DND-41 (cell line): Measurements from ENCODE around the gene HOXB4.

Experiments
- EZH2 ChIP-seq: IDR thresholded peaks from 3 replicates; pipeline ENCODE4 v1.6.1; 2012; ENCODE audit warnings: borderline replicate concordance, low read depth, mild to moderate bottlenecking, moderate library complexity, low read length, inconsistent platforms; ENCODE audit not compliant: severe bottlenecking
- TF ChIP-seq, protein P1 (sequence below): IDR thresholded peaks from 2 replicates; pipeline ENCODE4 v1.5.1; 2012; ENCODE audit warnings: borderline replicate concordance, low read length, moderate library complexity, mild to moderate bottlenecking; ENCODE audit not compliant: poor library complexity, severe bottlenecking; ENCODE audit errors: extremely low read depth

GRCh38 chr17:48610282-48611211, 32.4 kb upstream of the HOXB4 start, which contains the start of gene HOXB7:
- TF ChIP-seq, protein P1, sequence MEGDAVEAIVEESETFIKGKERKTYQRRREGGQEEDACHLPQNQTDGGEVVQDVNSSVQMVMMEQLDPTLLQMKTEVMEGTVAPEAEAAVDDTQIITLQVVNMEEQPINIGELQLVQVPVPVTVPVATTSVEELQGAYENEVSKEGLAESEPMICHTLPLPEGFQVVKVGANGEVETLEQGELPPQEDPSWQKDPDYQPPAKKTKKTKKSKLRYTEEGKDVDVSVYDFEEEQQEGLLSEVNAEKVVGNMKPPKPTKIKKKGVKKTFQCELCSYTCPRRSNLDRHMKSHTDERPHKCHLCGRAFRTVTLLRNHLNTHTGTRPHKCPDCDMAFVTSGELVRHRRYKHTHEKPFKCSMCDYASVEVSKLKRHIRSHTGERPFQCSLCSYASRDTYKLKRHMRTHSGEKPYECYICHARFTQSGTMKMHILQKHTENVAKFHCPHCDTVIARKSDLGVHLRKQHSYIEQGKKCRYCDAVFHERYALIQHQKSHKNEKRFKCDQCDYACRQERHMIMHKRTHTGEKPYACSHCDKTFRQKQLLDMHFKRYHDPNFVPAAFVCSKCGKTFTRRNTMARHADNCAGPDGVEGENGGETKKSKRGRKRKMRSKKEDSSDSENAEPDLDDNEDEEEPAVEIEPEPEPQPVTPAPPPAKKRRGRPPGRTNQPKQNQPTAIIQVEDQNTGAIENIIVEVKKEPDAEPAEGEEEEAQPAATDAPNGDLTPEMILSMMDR = no peak
- no peak for TF ChIP-seq EZH2
